Activated CD8-positive, alpha-beta memory T cell treated with anti-CD3 and anti-CD28 coated beads, Interleukin-2, amount 50 U/mL, for 48 hours (primary cell): Measurements from ENCODE around the gene BSG.
A peak's percentile ranks its signal among the peaks of the same experiment; 100 is the strongest.
"Not testable (repeated sequence)": the region's sequence is repeated elsewhere in the genome, so short reads cannot be mapped to it uniquely, and the experiment has no call there.

Experiments
- DNase-seq: peaks from one replicate; pipeline ENCODE4 v3.0.0-alpha.2; 2020

The BSG gene

GRCh38 chr19:573519-573825 is 1.1 kb downstream of the BSG start:
- DNase-seq = no peak

- DNase-seq = no peak
These were observed 2.5 kb downstream of the BSG start for GRCh38 chr19:574658-575526.

GRCh38 chr19:575527-576506 is 3.4 kb downstream of the BSG start:
- no peak for DNase-seq

GRCh38 chr19:576768-577438 is 4.5 kb downstream of the BSG start:
- DNase-seq = no peak

- DNase-seq = no peak
These were observed 5.3 kb downstream of the BSG start for GRCh38 chr19:577439-578392.

- no peak for DNase-seq
These were observed 6.9 kb downstream of the BSG start for GRCh38 chr19:579111-579841.

GRCh38 chr19:579842-580155 is 7.4 kb downstream of the BSG start:
- DNase-seq = no peak

GRCh38 chr19:580274-580835 is 8.0 kb downstream of the BSG start:
- DNase-seq = no peak

- no peak for DNase-seq
These were observed 9.2 kb downstream of the BSG start for GRCh38 chr19:581399-582111.

GRCh38 chr19:582497-583197 is 10.3 kb downstream of the BSG start:
- DNase-seq = no peak

GRCh38 chr19:583198-583967 is 11.0 kb downstream of the BSG start:
- DNase-seq = no peak

- DNase-seq = no peak
These were observed 11.5 kb downstream of the BSG start for GRCh38 chr19:583968-584239.

GRCh38 chr19:584240-585001 is 12.0 kb downstream of the BSG start:
- peak; percentile 89 for DNase-seq

- not testable (repeated sequence) for DNase-seq
These were observed 12.8 kb downstream of the BSG start for GRCh38 chr19:585146-585545.

GRCh38 chr19:585551-586110 is 13.2 kb downstream of the BSG start:
- no peak for DNase-seq

- DNase-seq = peak; percentile 83
These were observed 15.8 kb downstream of the BSG start for GRCh38 chr19:588093-588740.
